ENCODE measurements around the gene LRRC37A3.
"Not testable (repeated sequence)": the region's sequence is repeated elsewhere in the genome, so short reads cannot be mapped to it uniquely, and the experiment has no call there.

LRRC37A3 gene

GRCh38 chr17:64941045-64941444 lies 21.8 kb upstream of the LRRC37A3 start:
- Histone ChIP-seq H3K36me3 (no peaks in the 10 kb centered on the region), H3K9ac (no peak overlapping the region), H3K9me3 (no peaks in the 10 kb centered on the region), H3K4me2 (no peak overlapping the region), H4K20me1 (no peaks in the 10 kb centered on the region), H3K27me3 (no peaks in the 10 kb centered on the region), H3K4me1 (no peaks in the 10 kb centered on the region), H3K27ac (no peak overlapping the region), H3K4me3 (no peak overlapping the region)
- no peak for TF ChIP-seq Cebpa-rat (IDR thresholded peaks at IDR 0.05)

- Histone ChIP-seq H3K36me3 (no peaks in the 10 kb centered on the region), H3K4me3 (no peak overlapping the region), H3K9ac (no peak overlapping the region), H4K20me1 (no peaks in the 10 kb centered on the region), H3K27me3 (no peaks in the 10 kb centered on the region), H3K4me2 (no peak overlapping the region), H3K9me3 (no peaks in the 10 kb centered on the region), H3K4me1 (peaks cover under 1% of the 10 kb centered on the region; the same call in 1 of the 2 replicates), H3K27ac (no peak overlapping the region)
- TF ChIP-seq Cebpa-rat (IDR thresholded peaks at IDR 0.05) = no peak
Observed at GRCh38 chr17:64940055-64940454, 20.8 kb upstream of the LRRC37A3 start.

- no peak for TF ChIP-seq Cebpa-rat (IDR thresholded peaks at IDR 0.05)
- H3K4me3 ChIP-seq = no peak overlapping the region
- H4K20me1 ChIP-seq = no peaks in the 10 kb centered on the region
- peaks cover 5% of the 10 kb centered on the region; the same call in 1 of the 2 replicates for H3K4me1 ChIP-seq
- H3K36me3 ChIP-seq = no peaks in the 10 kb centered on the region
- H3K9me3 ChIP-seq = no peaks in the 10 kb centered on the region
- H3K4me2 ChIP-seq = 0 out of 2 replicates have a peak overlapping the region, but pooled peaks have one; percentile 5
- H3K27me3 ChIP-seq = no peaks in the 10 kb centered on the region
- H3K27ac ChIP-seq = no peak overlapping the region
- H3K9ac ChIP-seq = no peak overlapping the region
Observed at GRCh38 chr17:64938925-64939474, 19.7 kb upstream of the LRRC37A3 start.

- no peak overlapping the region for H3K4me3 ChIP-seq
- H3K4me2 ChIP-seq = no peak overlapping the region
- H3K27ac ChIP-seq = no peak overlapping the region
- H3K9ac ChIP-seq = no peak overlapping the region
- H3K9me3 ChIP-seq = no peaks in the 10 kb centered on the region
- no peak for TF ChIP-seq Cebpa-rat (IDR thresholded peaks at IDR 0.05)
- H3K36me3 ChIP-seq = no peaks in the 10 kb centered on the region
- H4K20me1 ChIP-seq = no peaks in the 10 kb centered on the region
- H3K27me3 ChIP-seq = no peaks in the 10 kb centered on the region
- H3K4me1 ChIP-seq = peaks cover 5% of the 10 kb centered on the region; the same call in 1 of the 2 replicates
Observed at GRCh38 chr17:64938290-64938689, 19.0 kb upstream of the LRRC37A3 start.

- no peaks in the 10 kb centered on the region for H3K36me3 ChIP-seq
- no peak for TF ChIP-seq Cebpa-rat (IDR thresholded peaks at IDR 0.05)
- no peak overlapping the region for H3K4me2 ChIP-seq
- no peak overlapping the region for H3K9ac ChIP-seq
- peaks cover 5% of the 10 kb centered on the region; the same call in 1 of the 2 replicates for H3K4me1 ChIP-seq
- no peak overlapping the region for H3K27ac ChIP-seq
- no peaks in the 10 kb centered on the region for H3K27me3 ChIP-seq
- no peaks in the 10 kb centered on the region for H4K20me1 ChIP-seq
- no peak overlapping the region for H3K4me3 ChIP-seq
- H3K9me3 ChIP-seq = no peaks in the 10 kb centered on the region
Observed at GRCh38 chr17:64936117-64936516, 16.8 kb upstream of the LRRC37A3 start.

- not testable (repeated sequence) for H3K4me3 ChIP-seq, H3K9me3 ChIP-seq, H4K20me1 ChIP-seq, H3K9ac ChIP-seq, H3K27ac ChIP-seq, H3K4me1 ChIP-seq, H3K27me3 ChIP-seq, H3K36me3 ChIP-seq, H3K4me2 ChIP-seq
Observed at GRCh38 chr17:64934284-64934778, 15.1 kb upstream of the LRRC37A3 start.

- H3K27ac ChIP-seq, H3K9me3 ChIP-seq, H3K36me3 ChIP-seq, H3K4me3 ChIP-seq, H3K4me2 ChIP-seq, H3K4me1 ChIP-seq, H4K20me1 ChIP-seq, H3K27me3 ChIP-seq, H3K9ac ChIP-seq: not testable (repeated sequence)
Observed at GRCh38 chr17:64932850-64933249, 13.6 kb upstream of the LRRC37A3 start.

- H3K9ac ChIP-seq, H3K4me2 ChIP-seq, H3K9me3 ChIP-seq, H3K27me3 ChIP-seq, H3K27ac ChIP-seq, H3K4me1 ChIP-seq, H4K20me1 ChIP-seq, H3K36me3 ChIP-seq, H3K4me3 ChIP-seq: not testable (repeated sequence)
Observed at GRCh38 chr17:64930374-64930773, 11.1 kb upstream of the LRRC37A3 start.

GRCh38 chr17:64929419-64930209 lies 10.3 kb upstream of the LRRC37A3 start:
- H3K4me2 ChIP-seq, H3K27me3 ChIP-seq, H3K9ac ChIP-seq, H3K9me3 ChIP-seq, H3K4me1 ChIP-seq, H3K36me3 ChIP-seq, H4K20me1 ChIP-seq, H3K27ac ChIP-seq, H3K4me3 ChIP-seq: not testable (repeated sequence)

GRCh38 chr17:64928701-64929100 lies 9.4 kb upstream of the LRRC37A3 start:
- not testable (repeated sequence) for H3K9me3 ChIP-seq, H3K4me1 ChIP-seq, H3K27me3 ChIP-seq, H3K9ac ChIP-seq, H3K36me3 ChIP-seq, H4K20me1 ChIP-seq, H3K4me2 ChIP-seq, H3K4me3 ChIP-seq, H3K27ac ChIP-seq

- H3K9ac ChIP-seq, H3K27me3 ChIP-seq, H3K27ac ChIP-seq, H4K20me1 ChIP-seq, H3K9me3 ChIP-seq, H3K36me3 ChIP-seq, H3K4me3 ChIP-seq, H3K4me2 ChIP-seq: not testable (repeated sequence)
- H3K4me1 ChIP-seq = peaks cover 15% of the 10 kb centered on the region
Observed at GRCh38 chr17:64927444-64927843, 8.2 kb upstream of the LRRC37A3 start.

- H3K4me2 ChIP-seq, H3K9me3 ChIP-seq, H4K20me1 ChIP-seq, H3K4me3 ChIP-seq, H3K27ac ChIP-seq, H3K36me3 ChIP-seq, H3K27me3 ChIP-seq, H3K9ac ChIP-seq: not testable (repeated sequence)
- peaks cover 20% of the 10 kb centered on the region for H3K4me1 ChIP-seq
Observed at GRCh38 chr17:64926430-64926829, 7.2 kb upstream of the LRRC37A3 start.

GRCh38 chr17:64925244-64925643 lies 6.0 kb upstream of the LRRC37A3 start:
- H4K20me1 ChIP-seq, H3K27me3 ChIP-seq, H3K9ac ChIP-seq, H3K27ac ChIP-seq, H3K4me2 ChIP-seq, H3K4me3 ChIP-seq, H3K9me3 ChIP-seq, H3K36me3 ChIP-seq: not testable (repeated sequence)
- peaks cover 25% of the 10 kb centered on the region for H3K4me1 ChIP-seq

- H3K27me3 ChIP-seq, H3K4me3 ChIP-seq: not testable (repeated sequence)
- peak overlapping the region; percentile 67 for H3K4me2 ChIP-seq
Observed at GRCh38 chr17:64923051-64923568, 3.8 kb upstream of the LRRC37A3 start.

More at GRCh38 chr17:64923051-64923568, 3.8 kb upstream of the LRRC37A3 start:
- Histone ChIP-seq H3K9ac (peak overlapping the region; percentile 61), H3K27ac (peak overlapping the region; percentile 79), H3K4me1 (peaks cover 31% of the 10 kb centered on the region)
- not testable (repeated sequence) for H4K20me1 ChIP-seq, H3K36me3 ChIP-seq, H3K9me3 ChIP-seq
